SKM-1 treated with dmso at 0.1 percent for 144 hours (cell line): ENCODE results near the gene ABI1.
"Not testable (repeated sequence)": the region's sequence is repeated elsewhere in the genome, so short reads cannot be mapped to it uniquely, and the experiment has no call there.

ENCODE experiments used
- DNase-seq: peaks from one replicate; lab custom pipeline; 2025; ENCODE audit not compliant: unreplicated experiment; lab: John Stamatoyannopoulos, UW

The ABI1 gene

DNA sequence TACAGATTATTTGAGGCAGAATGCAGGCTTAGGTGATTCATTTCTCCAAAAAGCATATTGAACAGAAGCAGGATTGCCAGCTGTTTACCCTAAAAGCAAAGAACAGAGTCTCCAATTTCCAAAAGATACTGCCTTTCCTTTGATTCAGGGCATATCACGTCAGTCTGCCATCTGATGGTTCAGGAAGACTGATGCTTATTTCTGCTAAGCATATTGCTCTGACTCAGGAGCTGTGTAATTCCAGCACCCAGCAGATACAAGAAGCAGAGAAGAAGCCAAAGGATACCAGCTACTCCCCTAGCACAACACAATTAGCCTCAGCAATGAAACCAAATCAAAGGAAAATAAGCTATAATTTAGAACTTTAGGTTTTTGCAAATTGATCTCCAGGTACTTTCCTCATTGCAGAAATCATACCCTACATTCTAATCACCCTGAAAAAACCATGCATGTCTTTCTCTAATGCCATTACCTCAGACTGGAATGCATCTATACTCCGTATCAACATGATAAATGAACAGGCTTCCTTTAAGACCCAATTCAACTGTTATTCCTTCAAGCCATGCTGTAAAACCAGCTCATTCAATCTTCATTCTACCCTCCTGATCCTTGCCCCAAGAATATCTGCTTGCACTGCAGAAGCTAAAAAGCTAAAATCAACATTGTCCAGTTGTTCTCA lies 55.1 kb downstream of the ABI1 start:
- DNase-seq: no peak

DNA sequence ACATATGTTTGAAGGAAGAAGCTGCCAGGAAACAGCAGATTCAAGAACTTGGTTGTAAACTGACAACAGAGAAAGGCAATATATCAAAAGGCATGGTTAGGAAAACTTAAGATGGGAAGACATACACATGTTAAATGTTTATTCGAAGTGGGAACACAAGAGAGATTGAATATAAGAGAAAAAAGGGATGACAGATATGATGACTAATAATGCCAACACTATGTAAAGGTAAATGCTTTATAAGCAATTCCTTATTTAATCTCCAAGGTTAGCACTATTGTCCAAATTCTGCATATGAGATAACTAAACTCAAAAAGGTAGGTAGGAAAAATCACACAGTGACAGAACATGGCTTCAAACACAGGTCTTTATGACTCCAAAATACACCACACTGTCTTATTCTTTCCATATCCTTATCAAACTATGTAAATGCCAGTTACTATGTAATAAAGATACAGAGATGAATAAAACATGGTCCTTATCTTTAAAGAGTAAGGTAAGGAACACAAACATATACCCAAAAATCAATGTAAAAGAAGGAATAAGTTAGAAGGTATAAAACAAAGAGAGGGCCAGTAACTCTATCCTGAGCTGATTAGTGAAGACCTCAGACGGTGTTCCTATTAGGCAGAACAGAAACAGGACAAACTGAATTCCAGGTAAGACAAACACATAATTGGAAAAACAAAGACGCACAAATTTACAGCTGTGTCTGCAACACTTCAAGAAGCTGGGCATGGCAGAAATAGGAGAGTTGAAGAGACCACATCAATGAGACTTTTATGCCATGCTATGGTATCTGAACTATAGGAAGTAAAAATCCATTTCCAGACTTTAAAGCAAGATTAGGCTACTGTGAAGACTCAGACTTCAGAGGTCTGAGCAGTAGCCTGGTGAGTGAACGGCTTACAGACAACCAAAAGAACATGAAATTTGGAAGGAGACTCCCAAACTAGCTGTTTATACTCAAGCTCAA lies 56.1 kb downstream of the ABI1 start:
- DNase-seq: no peak

DNA sequence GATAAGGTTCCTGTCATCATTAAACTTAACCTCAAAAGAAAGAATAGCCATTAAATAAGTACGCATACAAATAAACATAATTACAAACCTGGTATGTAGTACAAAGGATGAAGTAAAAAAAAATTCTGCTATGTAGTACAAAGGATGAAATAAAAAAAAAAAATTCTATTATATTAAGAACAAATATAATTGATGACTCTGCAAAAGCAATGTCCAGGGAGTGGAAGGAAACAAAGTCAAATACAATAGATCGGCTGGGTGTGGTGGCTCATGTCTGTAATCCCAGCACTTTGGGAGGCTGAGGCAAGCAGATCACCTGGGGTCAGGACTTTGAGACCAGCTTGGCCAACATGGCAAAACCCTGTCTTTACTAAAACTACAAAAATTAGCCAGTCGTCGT lies 56.9 kb downstream of the ABI1 start:
- DNase-seq: no peak

DNA sequence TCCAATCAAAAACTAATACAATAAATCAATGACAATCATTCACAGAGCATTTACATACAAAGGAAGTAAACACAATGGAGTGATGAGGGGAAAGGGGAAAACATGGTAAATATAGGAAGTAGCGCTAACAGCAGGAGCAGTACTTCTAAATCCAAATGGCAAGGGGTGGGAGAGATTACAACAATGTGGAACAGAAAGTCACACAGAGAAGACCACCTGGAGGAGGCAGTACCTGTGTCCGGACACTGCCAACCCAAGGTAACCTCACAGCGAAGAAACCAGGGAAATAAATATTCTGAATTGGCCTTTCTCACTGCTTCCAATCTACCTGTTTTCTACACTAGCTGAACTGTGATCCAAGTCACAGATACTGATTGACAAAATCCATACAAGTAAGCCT lies 58.2 kb downstream of the ABI1 start:
- no peak for DNase-seq

DNA sequence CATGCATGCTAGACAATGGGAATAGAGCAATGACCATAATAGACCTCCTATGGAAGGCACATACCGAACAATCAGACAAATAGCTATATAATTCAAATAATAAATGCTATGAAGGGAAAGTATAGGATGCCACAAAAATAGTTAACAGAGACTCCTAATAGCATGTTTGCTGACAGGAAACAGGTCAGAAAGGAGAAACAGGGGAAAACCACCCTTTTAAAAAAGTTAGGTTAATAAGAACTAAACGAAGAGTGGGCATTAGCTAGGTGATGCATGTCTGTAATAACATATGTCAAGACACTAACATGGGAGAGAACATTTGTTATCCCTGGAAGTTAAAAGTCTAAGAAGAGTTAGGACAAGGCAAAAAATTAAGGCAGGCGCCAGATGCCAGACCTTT lies 58.9 kb downstream of the ABI1 start:
- no peak for DNase-seq

DNA sequence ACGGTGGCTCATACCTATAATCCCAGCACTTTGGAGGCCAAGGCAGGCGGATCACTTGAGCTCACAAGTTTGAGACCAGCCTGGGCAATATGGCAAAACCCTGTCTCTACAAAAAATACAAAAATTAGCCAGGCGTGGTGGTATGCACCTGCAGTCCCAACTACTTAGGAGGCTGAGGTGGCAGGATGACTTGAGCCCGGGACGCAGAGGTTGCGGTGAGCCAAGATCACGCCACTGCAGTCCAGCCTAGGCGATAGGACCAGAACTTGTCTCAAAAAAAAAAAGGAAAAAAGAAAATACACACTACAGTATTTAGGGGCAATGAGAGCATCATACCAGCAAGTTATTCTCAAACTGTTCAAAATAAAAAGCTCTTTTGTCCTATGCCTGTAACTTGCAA lies 59.5 kb downstream of the ABI1 start:
- no peak for DNase-seq

DNA sequence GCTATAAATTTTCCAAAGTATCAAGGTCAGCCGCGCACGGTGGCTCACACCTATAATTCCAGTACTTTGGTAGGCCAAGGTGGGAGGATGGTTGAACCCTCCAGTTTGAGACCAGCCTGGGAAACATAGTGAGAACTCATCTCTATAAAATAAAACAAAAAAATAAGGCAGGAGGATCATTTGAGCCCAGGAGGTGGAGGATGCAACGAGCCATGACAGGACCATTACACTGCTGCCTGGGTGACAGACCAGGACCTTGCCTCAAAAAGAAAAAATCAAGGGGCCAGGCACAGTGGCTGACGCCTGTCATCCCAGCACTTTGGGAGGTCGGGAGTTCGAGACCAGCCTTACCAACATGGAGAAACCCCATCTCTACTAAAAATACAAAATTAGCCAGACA lies 60.3 kb downstream of the ABI1 start:
- no peak for DNase-seq

DNA sequence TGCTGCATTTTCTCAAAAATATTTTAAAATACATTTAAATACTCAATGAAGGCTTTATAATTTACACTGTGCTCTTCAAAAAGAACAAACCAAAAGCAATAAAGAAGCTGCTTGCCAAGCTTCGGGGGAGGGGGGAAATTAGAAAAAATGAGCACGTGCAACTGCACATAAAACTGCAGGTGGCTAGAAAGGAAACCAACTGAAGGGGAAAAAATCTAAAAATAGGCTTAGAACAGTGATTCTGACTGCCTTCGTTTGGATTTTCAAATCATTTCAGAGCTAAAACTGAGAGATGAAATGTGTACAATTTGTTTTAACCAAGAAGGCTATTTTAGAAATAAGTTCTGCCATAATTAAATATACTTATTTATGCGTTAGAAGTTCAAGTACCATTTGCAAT lies 61.4 kb downstream of the ABI1 start:
- no peak for DNase-seq

DNA sequence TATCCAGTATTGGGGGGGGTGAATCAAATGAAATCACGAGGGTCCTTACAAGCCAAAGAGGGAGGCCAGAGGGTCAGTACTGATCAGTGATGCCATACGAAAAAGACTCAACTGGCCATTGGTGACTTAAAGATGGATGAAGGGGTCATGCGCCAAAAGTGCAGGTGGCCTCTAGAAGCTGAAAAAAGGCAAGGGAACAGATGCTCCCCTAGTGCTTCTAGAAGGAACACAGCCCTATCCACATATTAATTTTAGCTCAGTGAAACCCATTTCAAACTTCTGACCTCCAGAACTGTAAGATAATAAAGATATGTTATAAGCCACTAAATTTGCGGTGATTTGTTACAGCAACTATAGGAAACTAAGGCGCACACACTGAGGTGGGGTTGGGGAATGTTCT lies 62.5 kb downstream of the ABI1 start:
- DNase-seq: no peak

DNA sequence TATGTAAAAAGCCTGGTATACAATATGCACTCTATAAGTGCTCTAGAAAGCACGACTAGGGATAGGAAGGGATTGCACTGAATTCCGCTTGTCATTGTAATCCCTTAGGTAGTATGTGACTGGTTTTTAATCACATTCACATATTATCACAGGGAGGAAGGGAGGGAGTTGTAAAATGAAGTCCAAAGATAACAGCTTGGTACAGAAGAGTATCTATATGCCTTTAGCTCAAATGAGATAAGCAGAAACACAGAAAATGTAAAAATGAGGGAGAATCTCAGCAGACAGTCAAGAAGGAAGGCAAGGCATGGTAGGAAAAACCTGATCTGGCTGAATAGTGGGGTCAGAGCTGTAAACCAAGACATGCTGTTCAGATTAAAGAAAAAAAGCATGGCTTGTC lies 63.4 kb downstream of the ABI1 start:
- DNase-seq: no peak

DNA sequence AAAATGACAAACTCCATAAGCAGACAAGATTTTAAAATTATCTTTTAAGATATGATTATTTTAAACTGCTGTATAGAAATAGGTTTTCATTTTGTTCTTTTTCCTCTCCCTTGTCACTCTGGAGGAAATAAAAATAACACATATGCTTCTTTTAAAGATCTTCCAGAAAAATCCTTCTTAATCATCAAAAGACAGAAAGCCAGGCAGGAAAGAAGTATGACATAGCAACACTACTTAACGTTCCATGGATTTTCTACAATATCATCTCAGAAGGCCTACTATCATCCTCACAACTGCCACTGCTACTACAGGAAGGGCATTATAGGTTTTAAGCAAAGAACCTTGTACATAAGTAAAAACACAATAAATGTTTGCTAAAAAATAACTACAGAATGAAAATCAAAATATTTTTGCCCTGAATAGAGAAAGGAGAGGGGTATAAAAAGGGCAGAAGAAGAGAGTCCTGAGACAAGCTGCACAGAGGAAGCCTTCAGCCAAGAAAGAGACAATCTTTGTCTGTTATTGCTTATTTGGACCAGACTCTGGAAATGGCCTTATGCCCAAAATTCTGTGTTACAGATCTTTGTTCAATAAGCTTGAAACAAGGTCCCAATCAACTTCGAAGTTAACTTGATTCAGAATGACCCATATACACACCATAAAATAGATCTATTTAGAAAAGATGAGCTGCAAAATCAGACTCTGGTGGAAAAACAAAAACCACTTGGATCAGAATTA lies 67.8 kb downstream of the ABI1 start:
- no peak for DNase-seq

DNA sequence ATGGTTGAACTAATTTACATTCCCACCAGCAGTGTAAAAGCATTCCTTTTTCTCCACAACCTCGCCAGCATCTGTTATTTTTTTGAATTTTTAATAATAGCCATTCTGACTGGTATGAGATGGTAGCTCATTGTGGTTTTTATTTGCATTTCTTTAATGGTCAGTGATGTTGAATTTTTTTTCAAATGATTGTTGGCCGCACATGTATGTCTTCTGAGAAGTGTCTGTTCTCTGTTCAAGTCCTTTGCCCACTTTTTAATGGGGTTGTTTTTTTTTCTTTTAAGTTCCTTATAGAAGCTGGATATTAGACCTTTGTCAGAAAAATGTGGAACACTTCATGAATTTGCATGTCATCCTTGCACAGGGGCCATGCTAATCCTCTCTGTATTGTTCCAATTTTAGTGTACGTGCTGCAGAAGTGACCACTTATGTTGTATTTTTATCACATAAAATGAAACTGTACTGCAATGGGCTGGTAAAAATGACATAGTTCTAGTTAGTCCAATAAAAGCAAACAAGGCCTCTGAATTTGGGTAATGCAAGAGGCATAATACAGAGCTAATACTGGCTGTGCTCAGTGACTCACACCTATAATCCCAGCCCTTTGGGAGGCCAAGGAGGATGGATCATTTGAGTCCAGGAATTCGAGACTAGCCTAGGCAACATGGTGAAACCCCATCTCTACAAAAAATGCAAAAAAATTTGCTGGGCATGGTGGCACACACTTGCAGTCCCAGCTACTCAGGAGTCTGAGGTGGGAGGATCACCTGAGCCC lies 70.3 kb downstream of the ABI1 start:
- DNase-seq: no peak

DNA sequence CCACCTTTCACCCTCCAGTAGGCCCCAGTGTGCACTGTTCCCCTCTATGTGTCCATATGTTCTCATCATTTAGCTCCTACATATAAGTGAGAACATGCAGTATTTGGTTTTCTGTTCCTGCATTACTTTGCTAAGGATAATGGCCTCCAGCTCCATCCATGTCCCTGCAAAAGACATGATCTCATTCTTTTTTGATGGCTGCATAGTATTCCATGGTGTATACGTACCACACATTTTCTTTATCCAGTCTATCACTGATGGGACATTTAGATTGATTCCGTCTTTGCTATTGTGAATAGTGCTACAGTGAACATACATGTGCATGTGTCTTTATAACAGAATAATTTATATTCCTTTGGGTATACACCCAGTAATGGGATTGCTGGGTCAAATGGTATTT lies 71.0 kb downstream of the ABI1 start:
- not testable (repeated sequence) for DNase-seq

DNA sequence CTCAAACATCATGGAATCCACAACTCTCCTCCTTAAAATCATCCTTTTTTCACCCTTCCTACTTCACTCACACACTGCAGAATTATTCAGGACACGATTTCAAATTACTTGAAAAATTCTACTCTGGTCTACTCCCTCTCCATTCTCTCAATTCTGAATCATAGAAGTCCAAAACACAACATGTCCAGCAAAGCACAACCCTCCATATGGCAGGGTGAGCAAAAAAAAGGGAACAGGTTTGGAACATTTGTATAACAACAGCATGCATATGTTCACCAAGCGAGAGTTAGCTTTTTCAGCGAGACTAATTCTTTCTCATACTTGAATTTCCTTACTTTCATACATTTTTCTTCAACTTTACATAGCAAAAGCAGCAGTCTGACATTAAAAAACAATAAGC lies 73.4 kb downstream of the ABI1 start:
- DNase-seq: no peak

DNA sequence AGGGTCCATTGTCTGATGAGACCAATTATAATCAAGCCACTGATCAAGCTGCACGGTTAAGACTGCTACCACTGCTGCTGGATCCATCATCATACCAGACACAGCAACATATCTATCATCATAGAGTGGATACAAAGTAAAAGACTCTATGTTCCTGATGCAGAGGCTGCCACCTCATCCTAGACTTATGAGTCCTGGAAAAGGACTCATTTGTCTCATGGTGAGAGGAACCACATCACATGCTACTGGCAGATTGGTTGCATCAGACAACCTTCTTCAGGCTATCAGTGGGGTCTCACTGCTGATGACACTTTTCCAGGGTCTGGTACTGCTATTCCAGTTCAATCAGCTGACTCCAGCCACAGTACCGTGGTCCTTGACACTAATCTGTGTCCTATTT lies 79.0 kb downstream of the ABI1 start:
- DNase-seq: no peak

DNA sequence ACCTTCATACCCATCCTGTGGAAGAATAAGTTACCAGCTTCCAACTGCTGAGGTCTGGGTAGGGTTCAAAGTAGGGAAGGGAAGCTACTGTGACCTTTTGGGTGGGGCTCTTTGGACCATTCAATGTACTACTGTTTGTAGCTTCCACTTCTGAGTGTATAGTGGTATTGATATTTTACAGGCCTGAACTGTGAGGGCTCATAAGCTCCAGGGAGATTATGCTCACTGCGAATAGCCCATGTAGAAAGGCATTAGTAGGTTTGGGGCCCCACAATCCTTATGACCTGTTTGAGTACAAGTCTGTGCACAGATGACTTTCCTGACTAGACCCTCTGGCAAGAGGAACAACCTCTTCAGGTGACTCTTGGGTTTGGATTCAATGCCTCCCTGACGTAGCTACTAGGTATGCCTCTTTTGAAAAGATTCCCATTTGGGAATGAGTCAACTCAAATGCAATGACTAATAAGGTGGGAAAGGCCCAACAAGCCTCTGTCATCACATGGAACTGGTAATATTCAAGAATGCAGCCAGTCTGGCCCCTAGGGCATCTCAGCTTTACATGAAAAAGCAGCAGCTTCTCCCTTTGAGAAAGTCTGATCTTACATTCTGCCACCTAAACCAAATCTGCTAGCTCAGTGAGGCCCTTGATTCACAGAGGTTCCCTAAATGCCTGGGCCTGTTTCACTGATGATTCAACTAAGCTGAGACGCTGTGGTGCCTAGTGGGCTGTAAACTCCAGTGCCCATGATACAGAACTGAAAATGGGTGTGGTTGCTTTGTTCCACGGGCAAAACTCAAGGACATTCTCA lies 79.8 kb downstream of the ABI1 start:
- DNase-seq: no peak

DNA sequence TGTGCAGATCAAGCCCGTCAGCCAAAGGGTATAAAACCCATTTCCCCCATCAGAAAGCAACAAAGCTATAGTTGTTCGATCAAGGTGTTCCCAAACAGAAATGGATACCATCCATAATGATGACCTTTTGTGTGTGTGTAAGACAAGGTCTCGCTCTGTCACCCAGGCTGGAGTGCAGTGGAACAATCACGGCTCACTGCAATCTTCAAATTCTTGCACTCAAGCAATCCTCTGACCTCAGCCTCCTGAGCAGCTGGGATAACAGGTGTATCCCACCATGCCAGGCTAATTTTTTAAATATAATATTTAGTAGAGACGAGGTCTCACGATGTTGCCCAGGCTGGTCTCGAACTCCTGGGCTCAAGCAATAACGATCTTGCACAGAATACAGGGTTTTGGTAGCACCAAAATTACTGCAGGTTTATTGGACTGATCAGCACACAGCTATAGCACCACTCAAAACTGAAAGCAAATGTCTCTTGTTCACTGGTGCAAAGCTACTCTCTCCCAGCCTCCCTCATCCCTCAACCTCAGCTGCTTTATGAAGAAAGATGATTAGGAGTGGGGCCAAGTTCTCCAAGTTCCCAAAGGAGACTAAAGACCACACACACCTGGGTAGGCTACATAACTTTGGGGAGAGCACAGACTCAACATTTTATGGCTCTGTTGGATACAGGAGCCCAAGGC lies 80.5 kb downstream of the ABI1 start:
- no peak for DNase-seq

DNA sequence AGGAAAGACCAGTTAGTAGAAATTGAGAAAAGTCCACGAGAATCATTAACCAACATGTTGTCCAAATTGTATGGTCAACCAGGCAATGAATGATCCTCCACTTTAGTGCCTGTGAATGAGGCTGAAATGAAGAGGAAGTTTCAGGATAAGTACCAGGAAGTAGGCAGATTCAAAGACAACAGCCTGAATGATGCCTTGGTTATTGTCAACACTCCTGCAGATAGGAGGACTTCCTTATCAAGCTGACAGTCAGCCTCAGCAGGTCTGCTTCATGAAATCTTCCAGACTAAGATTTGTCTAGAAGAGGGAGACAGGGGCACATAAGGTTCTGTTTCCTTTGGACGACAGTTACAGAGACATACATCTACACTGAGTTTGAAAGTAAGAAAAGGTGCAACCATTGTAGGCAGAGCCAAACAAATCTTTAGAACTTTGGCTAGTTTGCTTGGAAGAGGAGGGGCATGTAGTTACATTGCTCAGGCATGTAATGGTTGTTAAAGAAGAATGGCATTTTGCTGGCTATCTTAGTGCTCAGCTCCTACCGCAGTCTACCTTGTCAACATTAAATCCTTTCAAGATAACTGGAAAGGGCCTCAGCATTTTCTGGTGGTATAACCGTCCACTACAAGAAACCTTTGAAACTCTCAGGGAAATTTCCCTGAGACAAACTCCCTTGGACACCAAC lies 81.4 kb downstream of the ABI1 start:
- DNase-seq: no peak

DNA sequence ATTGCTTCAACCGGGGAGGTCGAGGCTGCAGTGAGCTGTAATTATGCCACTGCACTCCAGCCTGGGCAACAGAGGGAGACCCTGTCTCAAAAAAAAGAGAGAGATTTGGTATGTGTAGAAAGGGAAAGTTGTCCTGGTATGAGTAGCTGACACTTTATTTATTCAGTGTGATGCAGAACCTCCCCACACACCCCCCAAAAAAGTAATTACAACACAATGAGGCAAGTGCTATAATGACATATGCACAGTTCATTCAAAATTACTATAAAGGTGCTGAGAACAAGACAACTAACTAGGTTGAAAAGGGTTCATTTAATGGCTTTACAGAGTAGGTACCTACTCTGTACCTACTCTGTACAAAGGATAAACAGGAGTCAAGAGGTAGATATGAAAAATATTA lies 83.1 kb downstream of the ABI1 start:
- no peak for DNase-seq
